NCI-H460 (cell line): ENCODE measurements around the gene HJV. TPM values are rescaled to one million over a fixed set of nuclear protein-coding genes. Genes with fewer than 3 reads are reported as not detected.

Source experiments
- DNase-seq: peaks from one replicate; pipeline ENCODE4 v3.0.0-alpha.2; 2016; ENCODE audit warnings: low read depth; ENCODE audit errors: extremely low read depth
- total RNA-seq: library from RNA; depleted of rRNA; stranded (reverse); fragments of >200 nt; shearing (Covaris generic); gene quantifications from 2 replicates; pipeline ENCODE4 v1.2.3, GENCODE V29; 2014

HJV gene
- total RNA-seq, 1 experiment from 2014 or later = not detected

GRCh38 chr1:145994391-145995120, 27.0 kb downstream of the HJV start:
- no peak for DNase-seq

GRCh38 chr1:145993618-145994390, 27.7 kb downstream of the HJV start:
- no peak for DNase-seq

- no peak for DNase-seq
Measured at GRCh38 chr1:145992958-145993617, 28.4 kb downstream of the HJV start.

- no peak for DNase-seq
Measured at GRCh38 chr1:145992502-145992936, 29.0 kb downstream of the HJV start.

GRCh38 chr1:145991735-145992412, 29.7 kb downstream of the HJV start:
- no peak for DNase-seq

GRCh38 chr1:145990249-145990855, 31.2 kb downstream of the HJV start:
- no peak for DNase-seq

GRCh38 chr1:145988773-145989172, 32.8 kb downstream of the HJV start:
- no peak for DNase-seq

GRCh38 chr1:145987926-145988325, 33.6 kb downstream of the HJV start:
- DNase-seq = no peak

GRCh38 chr1:145986551-145986950, 35.0 kb downstream of the HJV start:
- DNase-seq = no peak

- no peak for DNase-seq
Measured at GRCh38 chr1:145985502-145986439, 35.8 kb downstream of the HJV start.

- DNase-seq = no peak
Measured at GRCh38 chr1:145985129-145985501, 36.4 kb downstream of the HJV start.

GRCh38 chr1:145983960-145984830, 37.3 kb downstream of the HJV start:
- DNase-seq = no peak

- no peak for DNase-seq
Measured at GRCh38 chr1:145983206-145983675, 38.3 kb downstream of the HJV start.

- DNase-seq = no peak
Measured at GRCh38 chr1:145982010-145982723, 39.4 kb downstream of the HJV start.

GRCh38 chr1:145980457-145980994, 41.0 kb downstream of the HJV start:
- no peak for DNase-seq

GRCh38 chr1:145979746-145980456, 41.6 kb downstream of the HJV start:
- DNase-seq = no peak
